ENCODE results near the gene GRID1. TPM values are rescaled to one million over a fixed set of nuclear protein-coding genes. Genes with fewer than 3 reads are reported as not detected.
A peak's percentile ranks its signal among the peaks of the same experiment; 100 is the strongest.

The GRID1 gene
- total and polyA plus RNA-seq, 5 donors from 2014 or later: not detected

GRCh38 chr10:86053675-86054074 is 312.9 kb downstream of the GRID1 start:
- no peaks in the 10 kb centered on the region for H3K9me3 ChIP-seq (ENCODE audit: control insufficient read depth in 2 of 2, low read length in 2 of 2)
- no peaks in the 10 kb centered on the region for H3K9me3 Mint-ChIP-seq
- DNase-seq (no peak), ATAC-seq (ENCODE audit: low read depth in 2 of 2) (no peak)
- peaks cover 17% of the 10 kb centered on the region for H3K27me3 Mint-ChIP-seq
- H3K27ac ChIP-seq (ENCODE audit: insufficient read depth, low read length, poor library complexity, severe bottlenecking): no peak overlapping the region
- H3K36me3 ChIP-seq (ENCODE audit: control insufficient read depth, insufficient read depth, low read length): no peaks in the 10 kb centered on the region
- H3K4me1 Mint-ChIP-seq: no peaks in the 10 kb centered on the region
- H3K4me3 Mint-ChIP-seq: no peak overlapping the region
- no peak overlapping the region for H3K27ac Mint-ChIP-seq
- no peaks in the 10 kb centered on the region for H3K27me3 ChIP-seq (ENCODE audit: control insufficient read depth, insufficient read depth, low read length)
- no peak overlapping the region for H3K4me3 ChIP-seq (ENCODE audit: low read depth, low read length)
- no peaks in the 10 kb centered on the region for H3K4me1 ChIP-seq (ENCODE audit: control insufficient read depth, insufficient read depth, low read length, poor library complexity, severe bottlenecking)
- H3K36me3 Mint-ChIP-seq: no peaks in the 10 kb centered on the region

- Mint-ChIP-seq H3K36me3 (no peaks in the 10 kb centered on the region), H3K27ac (no peak overlapping the region), H3K4me3 (no peak overlapping the region), H3K9me3 (no peaks in the 10 kb centered on the region), H3K4me1 (peaks cover 0 to 17% (median 11%) of the 10 kb centered on the region in 4 donors), H3K27me3 (peaks cover 15% of the 10 kb centered on the region)
- H3K27ac ChIP-seq (ENCODE audit: insufficient read depth, low read length, poor library complexity, severe bottlenecking): no peak overlapping the region
- ATAC-seq (ENCODE audit: low read depth in 2 of 2) (no peak), DNase-seq (no peak)
- no peak overlapping the region for H3K4me3 ChIP-seq (ENCODE audit: low read depth, low read length)
- H3K27me3 ChIP-seq (ENCODE audit: control insufficient read depth, insufficient read depth, low read length): no peaks in the 10 kb centered on the region
- no peaks in the 10 kb centered on the region for H3K9me3 ChIP-seq (ENCODE audit: control insufficient read depth in 2 of 2, low read length in 2 of 2)
- H3K4me1 ChIP-seq (ENCODE audit: control insufficient read depth, insufficient read depth, low read length, poor library complexity, severe bottlenecking): peaks cover 16% of the 10 kb centered on the region
- no peaks in the 10 kb centered on the region for H3K36me3 ChIP-seq (ENCODE audit: control insufficient read depth, insufficient read depth, low read length)
These were observed 315.0 kb downstream of the GRID1 start for GRCh38 chr10:86051586-86051985.

GRCh38 chr10:86049442-86049841 is 317.2 kb downstream of the GRID1 start:
- Histone ChIP-seq H3K9me3 (ENCODE audit: control insufficient read depth in 2 of 2, low read length in 2 of 2) (no peaks in the 10 kb centered on the region), H3K4me3 (ENCODE audit: low read depth, low read length) (no peak overlapping the region), H3K4me1 (ENCODE audit: control insufficient read depth, insufficient read depth, low read length, poor library complexity, severe bottlenecking) (peaks cover 16% of the 10 kb centered on the region), H3K27me3 (ENCODE audit: control insufficient read depth, insufficient read depth, low read length) (peaks cover 1% of the 10 kb centered on the region), H3K27ac (ENCODE audit: insufficient read depth, low read length, poor library complexity, severe bottlenecking) (no peak overlapping the region), H3K36me3 (ENCODE audit: control insufficient read depth, insufficient read depth, low read length) (no peaks in the 10 kb centered on the region)
- ATAC-seq (ENCODE audit: low read depth in 2 of 2): no peak
- Mint-ChIP-seq H3K4me1 (peaks cover 0 to 19% (median 14%) of the 10 kb centered on the region in 4 donors), H3K27me3 (peaks cover 19% of the 10 kb centered on the region), H3K9me3 (no peaks in the 10 kb centered on the region), H3K4me3 (no peak overlapping the region), H3K36me3 (no peaks in the 10 kb centered on the region), H3K27ac (no peak overlapping the region)
- DNase-seq: no peak

- ATAC-seq (ENCODE audit: low read depth in 2 of 2): no peak
- Mint-ChIP-seq H3K27ac (no peak overlapping the region), H3K4me3 (no peak overlapping the region), H3K9me3 (no peaks in the 10 kb centered on the region), H3K4me1 (peaks cover 0 to 19% (median 14%) of the 10 kb centered on the region in 4 donors), H3K27me3 (peaks cover 18% of the 10 kb centered on the region), H3K36me3 (no peaks in the 10 kb centered on the region)
- H3K36me3 ChIP-seq (ENCODE audit: control insufficient read depth, insufficient read depth, low read length): no peaks in the 10 kb centered on the region
- H3K9me3 ChIP-seq (ENCODE audit: control insufficient read depth in 2 of 2, low read length in 2 of 2): no peaks in the 10 kb centered on the region
- peaks cover 1% of the 10 kb centered on the region for H3K27me3 ChIP-seq (ENCODE audit: control insufficient read depth, insufficient read depth, low read length)
- no peak for DNase-seq
- H3K27ac ChIP-seq (ENCODE audit: insufficient read depth, low read length, poor library complexity, severe bottlenecking): no peak overlapping the region
- H3K4me3 ChIP-seq (ENCODE audit: low read depth, low read length): no peak overlapping the region
- H3K4me1 ChIP-seq (ENCODE audit: control insufficient read depth, insufficient read depth, low read length, poor library complexity, severe bottlenecking): peaks cover 16% of the 10 kb centered on the region
These were observed 317.6 kb downstream of the GRID1 start for GRCh38 chr10:86048973-86049372.

GRCh38 chr10:86048571-86048970 is 318.0 kb downstream of the GRID1 start:
- no peaks in the 10 kb centered on the region for H3K36me3 ChIP-seq (ENCODE audit: control insufficient read depth, insufficient read depth, low read length)
- no peak overlapping the region for H3K27ac Mint-ChIP-seq
- H3K27me3 Mint-ChIP-seq: peaks cover 14% of the 10 kb centered on the region
- H3K9me3 Mint-ChIP-seq: no peaks in the 10 kb centered on the region
- H3K4me1 Mint-ChIP-seq: peaks cover 0 to 19% (median 14%) of the 10 kb centered on the region in 4 donors
- peaks cover 1% of the 10 kb centered on the region for H3K27me3 ChIP-seq (ENCODE audit: control insufficient read depth, insufficient read depth, low read length)
- no peak overlapping the region for H3K4me3 Mint-ChIP-seq
- ATAC-seq (ENCODE audit: low read depth in 2 of 2) (no peak), DNase-seq (no peak)
- H3K9me3 ChIP-seq (ENCODE audit: control insufficient read depth in 2 of 2, low read length in 2 of 2): no peaks in the 10 kb centered on the region
- H3K36me3 Mint-ChIP-seq: no peaks in the 10 kb centered on the region
- H3K4me3 ChIP-seq (ENCODE audit: low read depth, low read length): no peak overlapping the region
- peaks cover 16% of the 10 kb centered on the region for H3K4me1 ChIP-seq (ENCODE audit: control insufficient read depth, insufficient read depth, low read length, poor library complexity, severe bottlenecking)
- no peak overlapping the region for H3K27ac ChIP-seq (ENCODE audit: insufficient read depth, low read length, poor library complexity, severe bottlenecking)

GRCh38 chr10:86047588-86047987 is 319.0 kb downstream of the GRID1 start:
- Histone ChIP-seq H3K9me3 (ENCODE audit: control insufficient read depth in 2 of 2, low read length in 2 of 2) (no peaks in the 10 kb centered on the region), H3K27me3 (ENCODE audit: control insufficient read depth, insufficient read depth, low read length) (peaks cover 1% of the 10 kb centered on the region), H3K4me1 (ENCODE audit: control insufficient read depth, insufficient read depth, low read length, poor library complexity, severe bottlenecking) (peaks cover 16% of the 10 kb centered on the region), H3K4me3 (ENCODE audit: low read depth, low read length) (no peak overlapping the region), H3K27ac (ENCODE audit: insufficient read depth, low read length, poor library complexity, severe bottlenecking) (no peak overlapping the region), H3K36me3 (ENCODE audit: control insufficient read depth, insufficient read depth, low read length) (no peaks in the 10 kb centered on the region)
- Mint-ChIP-seq H3K4me3 (peak overlapping the region in 2 of 4 donors; percentile 22 to 70), H3K4me1 (peaks cover 0 to 19% (median 14%) of the 10 kb centered on the region in 4 donors), H3K9me3 (no peaks in the 10 kb centered on the region), H3K36me3 (no peaks in the 10 kb centered on the region), H3K27me3 (peaks cover 16% of the 10 kb centered on the region), H3K27ac (peak overlapping the region in 1 of 3 donors; percentile 65)
- DNase-seq: peak in 2 of 3 donors; percentile 3 to 49
- ATAC-seq (ENCODE audit: low read depth in 2 of 2): no peak

GRCh38 chr10:86046845-86047460 is 319.6 kb downstream of the GRID1 start:
- Histone ChIP-seq H3K27me3 (ENCODE audit: control insufficient read depth, insufficient read depth, low read length) (peaks cover 1% of the 10 kb centered on the region), H3K27ac (ENCODE audit: insufficient read depth, low read length, poor library complexity, severe bottlenecking) (no peak overlapping the region), H3K36me3 (ENCODE audit: control insufficient read depth, insufficient read depth, low read length) (no peaks in the 10 kb centered on the region), H3K4me3 (ENCODE audit: low read depth, low read length) (no peak overlapping the region), H3K9me3 (ENCODE audit: control insufficient read depth in 2 of 2, low read length in 2 of 2) (no peaks in the 10 kb centered on the region), H3K4me1 (ENCODE audit: control insufficient read depth, insufficient read depth, low read length, poor library complexity, severe bottlenecking) (peaks cover 16% of the 10 kb centered on the region)
- H3K9me3 Mint-ChIP-seq: no peaks in the 10 kb centered on the region
- H3K4me3 Mint-ChIP-seq: peak overlapping the region in 2 of 4 donors; percentile 22 to 70
- peaks cover 13% of the 10 kb centered on the region for H3K27me3 Mint-ChIP-seq
- ATAC-seq (ENCODE audit: low read depth in 2 of 2) (no peak), DNase-seq (peak in 1 of 3 donors; percentile 23)
- peaks cover 0 to 19% (median 14%) of the 10 kb centered on the region in 4 donors for H3K4me1 Mint-ChIP-seq
- peak overlapping the region in 1 of 3 donors; percentile 65 for H3K27ac Mint-ChIP-seq
- no peaks in the 10 kb centered on the region for H3K36me3 Mint-ChIP-seq

GRCh38 chr10:86045896-86046295 is 320.7 kb downstream of the GRID1 start:
- H3K27ac Mint-ChIP-seq: no peak overlapping the region
- peaks cover 0 to 19% (median 14%) of the 10 kb centered on the region in 4 donors for H3K4me1 Mint-ChIP-seq
- Histone ChIP-seq H3K4me3 (ENCODE audit: low read depth, low read length) (no peak overlapping the region), H3K4me1 (ENCODE audit: control insufficient read depth, insufficient read depth, low read length, poor library complexity, severe bottlenecking) (peaks cover 16% of the 10 kb centered on the region), H3K27me3 (ENCODE audit: control insufficient read depth, insufficient read depth, low read length) (peaks cover 1% of the 10 kb centered on the region), H3K9me3 (ENCODE audit: control insufficient read depth in 2 of 2, low read length in 2 of 2) (no peaks in the 10 kb centered on the region), H3K36me3 (ENCODE audit: control insufficient read depth, insufficient read depth, low read length) (no peaks in the 10 kb centered on the region), H3K27ac (ENCODE audit: insufficient read depth, low read length, poor library complexity, severe bottlenecking) (no peak overlapping the region)
- H3K9me3 Mint-ChIP-seq: no peaks in the 10 kb centered on the region
- H3K36me3 Mint-ChIP-seq: no peaks in the 10 kb centered on the region
- ATAC-seq (ENCODE audit: low read depth in 2 of 2) (no peak), DNase-seq (no peak)
- H3K27me3 Mint-ChIP-seq: peaks cover 9% of the 10 kb centered on the region
- H3K4me3 Mint-ChIP-seq: no peak overlapping the region

All from CD4-positive, CD25-positive, alpha-beta regulatory T cell (primary cell).